ENCODE results near the gene PDSS2.

The PDSS2 gene

GRCh38 chr6:107401573-107401972, 57.8 kb downstream of the PDSS2 start:
- Histone ChIP-seq H3K79me2 (ENCODE audit: insufficient read depth, low read depth) (no peaks in the 10 kb centered on the region), H3K36me3 (ENCODE audit: insufficient read depth) (no peaks in the 10 kb centered on the region), H3K4me3 (IDR thresholded peaks at IDR 0.05; ENCODE audit: insufficient read depth, low read depth, low read length) (no peak overlapping the region), H3K4me2 (no peak overlapping the region), H3K27me3 (ENCODE audit: insufficient read depth, low read depth) (no peaks in the 10 kb centered on the region), H4K20me1 (ENCODE audit: insufficient read depth) (no peaks in the 10 kb centered on the region), H2AFZ (ENCODE audit: low read depth) (no peak overlapping the region), H3K9ac (no peak overlapping the region), H3K27ac (no peak overlapping the region), H3K4me1 (ENCODE audit: low read depth, poor library complexity, severe bottlenecking) (no peaks in the 10 kb centered on the region)
- no peak for TF ChIP-seq CTCF (conservative IDR thresholded peaks at IDR 0.05; ENCODE audit: low read depth, low read length)

- Histone ChIP-seq H2AFZ (ENCODE audit: low read depth) (no peak overlapping the region), H3K4me2 (no peak overlapping the region), H3K27me3 (ENCODE audit: insufficient read depth, low read depth) (no peaks in the 10 kb centered on the region), H4K20me1 (ENCODE audit: insufficient read depth) (no peaks in the 10 kb centered on the region), H3K27ac (no peak overlapping the region), H3K79me2 (ENCODE audit: insufficient read depth, low read depth) (no peaks in the 10 kb centered on the region), H3K4me3 (IDR thresholded peaks at IDR 0.05; ENCODE audit: insufficient read depth, low read depth, low read length) (no peak overlapping the region), H3K36me3 (ENCODE audit: insufficient read depth) (no peaks in the 10 kb centered on the region), H3K9ac (no peak overlapping the region), H3K4me1 (ENCODE audit: low read depth, poor library complexity, severe bottlenecking) (no peaks in the 10 kb centered on the region)
- TF ChIP-seq CTCF (conservative IDR thresholded peaks at IDR 0.05; ENCODE audit: low read depth, low read length) = no peak
Observed at GRCh38 chr6:107400616-107401147, 58.7 kb downstream of the PDSS2 start.

- H2AFZ ChIP-seq (ENCODE audit: low read depth) = no peak overlapping the region
- no peaks in the 10 kb centered on the region for H3K27me3 ChIP-seq (ENCODE audit: insufficient read depth, low read depth)
- H4K20me1 ChIP-seq (ENCODE audit: insufficient read depth) = no peaks in the 10 kb centered on the region
- no peaks in the 10 kb centered on the region for H3K36me3 ChIP-seq (ENCODE audit: insufficient read depth)
- no peak overlapping the region for H3K4me2 ChIP-seq
- no peak for TF ChIP-seq CTCF (conservative IDR thresholded peaks at IDR 0.05; ENCODE audit: low read depth, low read length)
- no peak overlapping the region for H3K4me3 ChIP-seq (IDR thresholded peaks at IDR 0.05; ENCODE audit: insufficient read depth, low read depth, low read length)
- H3K9ac ChIP-seq = no peak overlapping the region
- no peaks in the 10 kb centered on the region for H3K4me1 ChIP-seq (ENCODE audit: low read depth, poor library complexity, severe bottlenecking)
- H3K79me2 ChIP-seq (ENCODE audit: insufficient read depth, low read depth) = no peaks in the 10 kb centered on the region
- H3K27ac ChIP-seq = no peak overlapping the region
Observed at GRCh38 chr6:107399935-107400334, 59.4 kb downstream of the PDSS2 start.

GRCh38 chr6:107398001-107398400, 61.4 kb downstream of the PDSS2 start:
- H3K27ac ChIP-seq = no peak overlapping the region
- no peaks in the 10 kb centered on the region for H4K20me1 ChIP-seq (ENCODE audit: insufficient read depth)
- H3K79me2 ChIP-seq (ENCODE audit: insufficient read depth, low read depth) = no peaks in the 10 kb centered on the region
- no peaks in the 10 kb centered on the region for H3K27me3 ChIP-seq (ENCODE audit: insufficient read depth, low read depth)
- no peak overlapping the region for H3K4me3 ChIP-seq (IDR thresholded peaks at IDR 0.05; ENCODE audit: insufficient read depth, low read depth, low read length)
- H3K9ac ChIP-seq = no peak overlapping the region
- no peak for TF ChIP-seq CTCF (conservative IDR thresholded peaks at IDR 0.05; ENCODE audit: low read depth, low read length)
- no peak overlapping the region for H2AFZ ChIP-seq (ENCODE audit: low read depth)
- no peaks in the 10 kb centered on the region for H3K36me3 ChIP-seq (ENCODE audit: insufficient read depth)
- no peak overlapping the region for H3K4me2 ChIP-seq
- no peaks in the 10 kb centered on the region for H3K4me1 ChIP-seq (ENCODE audit: low read depth, poor library complexity, severe bottlenecking)
